ENCODE results near the gene PLD1.
"Not testable (repeated sequence)": the region's sequence is repeated elsewhere in the genome, so short reads cannot be mapped to it uniquely, and the experiment has no call there.

Gene PLD1

DNA sequence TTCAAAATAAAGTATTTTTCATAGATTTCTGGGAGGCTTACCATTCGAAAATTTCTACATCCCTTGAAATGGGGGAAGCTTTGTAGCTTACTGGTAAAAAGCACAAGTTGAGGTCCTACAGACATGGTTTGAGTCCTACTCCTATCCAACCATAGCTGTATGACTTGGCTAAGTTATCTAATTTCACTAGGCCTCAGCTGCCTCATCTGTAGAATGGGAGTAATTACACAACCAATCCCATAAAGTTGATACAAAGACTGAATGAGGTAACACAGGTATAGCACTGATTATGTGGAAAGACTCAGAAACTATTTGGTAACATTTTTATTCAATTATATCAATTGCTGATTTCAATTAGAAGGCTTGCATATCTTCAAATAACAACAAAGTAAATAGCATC lies 157.4 kb downstream of the PLD1 start:
- DNase-seq, result no peak

DNA sequence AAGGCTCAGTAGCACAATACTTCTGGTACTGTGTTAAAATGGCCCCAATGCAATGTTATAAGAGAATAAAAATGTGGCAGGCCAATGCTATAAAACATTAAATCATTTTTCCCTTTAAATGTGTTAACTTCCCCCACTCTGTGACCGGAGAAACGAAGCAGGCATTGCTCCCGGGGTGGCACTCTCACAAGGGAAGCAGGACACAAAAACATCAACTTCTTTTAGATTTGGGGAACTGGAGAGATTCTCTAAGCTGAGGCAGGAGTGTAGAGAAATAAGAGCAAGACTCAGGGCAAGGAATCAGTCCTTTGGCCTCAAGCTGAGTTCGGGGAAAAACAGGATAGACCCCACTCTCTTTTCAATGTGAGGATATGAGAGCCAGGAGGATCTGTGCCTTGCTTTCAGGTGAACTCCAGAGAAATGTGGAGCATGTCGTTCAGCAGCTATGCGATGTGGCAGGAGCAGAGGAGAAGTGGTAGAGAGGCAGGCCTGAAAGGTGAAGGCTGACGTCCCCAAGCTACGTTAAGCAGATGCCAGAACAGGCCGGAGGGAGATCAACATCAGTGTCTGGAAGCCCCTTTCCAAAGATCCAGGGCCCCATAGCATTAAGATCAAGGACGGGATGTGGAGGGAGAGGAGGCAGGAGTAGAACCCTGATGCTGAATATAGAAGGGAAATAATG lies 160.2 kb downstream of the PLD1 start:
- no peak for DNase-seq

DNA sequence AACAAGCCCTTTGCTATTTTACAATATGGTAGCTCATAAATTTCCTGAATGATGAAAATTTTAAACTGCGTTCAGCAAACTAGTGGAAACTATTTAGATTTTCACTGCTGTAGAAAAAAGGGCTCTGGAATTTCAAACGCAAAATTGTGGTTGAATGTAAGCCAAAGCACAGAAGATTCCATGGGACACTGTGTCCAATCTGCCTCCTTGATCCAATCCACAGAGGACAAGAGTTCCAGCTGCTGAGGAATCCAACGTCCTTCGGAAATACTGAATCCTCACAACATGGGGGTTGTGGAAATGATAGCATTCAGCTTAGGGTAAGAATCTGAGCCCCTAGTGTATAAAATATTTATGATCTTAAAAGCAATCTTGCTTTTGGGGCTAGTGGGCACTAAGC lies 161.0 kb downstream of the PLD1 start:
- DNase-seq, result no peak

DNA sequence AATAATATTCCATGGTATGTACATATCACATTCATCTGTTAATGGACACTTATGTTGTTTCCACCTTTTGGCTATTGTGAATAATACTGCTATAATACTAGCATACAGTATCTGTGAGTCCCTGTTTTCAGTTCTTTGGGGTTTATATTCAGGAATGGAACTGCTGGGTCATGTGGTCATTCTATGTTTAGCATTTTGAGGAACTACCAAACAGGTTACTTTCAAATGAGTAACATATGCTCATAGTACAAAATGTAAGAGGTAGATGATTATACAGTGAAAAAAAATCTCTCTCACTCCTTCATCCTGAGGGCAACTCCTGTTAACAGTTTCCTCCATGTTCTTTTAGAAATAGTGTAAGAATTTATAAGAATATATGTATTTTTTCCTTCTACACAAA lies 162.2 kb downstream of the PLD1 start:
- DNase-seq, result no peak

DNA sequence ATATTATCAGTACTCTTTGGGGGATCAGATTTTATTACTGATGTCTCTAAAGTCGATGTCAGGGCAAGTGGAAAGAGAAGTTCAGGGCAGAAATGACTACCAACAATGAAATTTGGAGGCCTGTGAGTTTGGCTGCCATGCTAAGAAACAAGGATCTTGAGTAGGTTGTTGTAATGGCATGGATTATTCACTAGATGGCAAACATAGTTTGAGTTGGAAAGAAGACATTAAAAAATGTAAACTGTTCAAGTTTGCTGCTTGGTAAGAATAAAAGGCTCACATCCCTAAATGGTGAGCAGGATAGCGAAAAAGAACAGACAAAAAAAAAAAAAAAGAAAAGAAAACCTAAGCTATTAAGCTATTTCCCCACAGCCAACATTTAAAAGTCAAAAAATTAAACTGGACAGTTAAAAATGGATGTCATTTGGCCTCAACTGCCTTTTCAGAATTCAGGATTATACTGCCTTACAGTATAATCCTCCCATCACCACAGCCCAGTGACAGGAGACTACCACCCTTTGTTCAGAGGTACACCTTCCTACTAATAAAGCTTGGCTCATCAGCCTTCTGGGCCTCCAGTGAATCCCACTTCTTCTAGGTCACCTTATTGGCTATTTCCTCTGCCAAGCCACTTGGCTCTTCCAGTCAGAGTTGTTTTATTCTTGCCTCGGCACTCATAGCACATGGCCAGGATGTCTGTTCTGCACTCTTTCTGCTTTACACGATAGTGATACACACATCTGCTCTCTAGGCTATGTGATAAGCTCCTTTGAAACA lies 163.7 kb downstream of the PLD1 start:
- no peak for DNase-seq

DNA sequence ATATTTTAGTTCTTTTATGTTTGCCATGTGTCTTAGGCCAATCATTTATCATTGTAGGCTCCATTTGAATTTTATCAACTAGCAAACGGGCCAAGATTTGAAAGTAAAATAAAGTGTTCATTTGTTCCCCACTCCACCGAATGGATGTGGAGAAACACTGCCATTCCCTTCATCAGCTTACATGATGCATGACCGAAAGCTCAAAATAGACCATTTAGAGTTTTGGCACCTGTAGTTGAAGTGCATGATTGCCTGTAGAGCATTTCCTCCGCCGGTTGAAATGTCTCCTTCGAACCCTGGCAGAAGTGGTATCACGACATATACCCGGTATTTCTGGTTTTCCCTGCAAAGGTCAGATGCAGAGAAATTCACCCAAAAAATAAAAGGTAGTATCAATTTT lies 165.6 kb downstream of the PLD1 start:
- no peak for DNase-seq

DNA sequence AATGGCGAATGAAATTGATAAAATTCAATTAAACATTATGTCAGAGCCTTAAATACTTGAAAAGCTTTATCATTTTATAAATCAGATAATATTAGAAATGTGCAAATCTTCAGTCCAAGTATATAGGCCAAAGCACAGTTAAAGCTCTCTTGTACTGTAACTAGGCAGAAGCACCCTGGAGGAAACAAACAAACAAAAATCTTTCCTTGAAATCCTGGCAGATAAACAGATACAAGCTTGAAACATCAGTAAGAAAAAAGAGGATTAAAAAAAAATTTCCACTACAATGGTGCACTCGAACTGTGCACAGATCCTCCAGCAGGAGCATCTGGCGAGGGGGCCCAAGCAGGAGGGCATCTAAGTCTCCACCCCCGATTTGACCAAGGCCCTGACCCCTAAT lies 166.6 kb downstream of the PLD1 start:
- DNase-seq, result no peak

DNA sequence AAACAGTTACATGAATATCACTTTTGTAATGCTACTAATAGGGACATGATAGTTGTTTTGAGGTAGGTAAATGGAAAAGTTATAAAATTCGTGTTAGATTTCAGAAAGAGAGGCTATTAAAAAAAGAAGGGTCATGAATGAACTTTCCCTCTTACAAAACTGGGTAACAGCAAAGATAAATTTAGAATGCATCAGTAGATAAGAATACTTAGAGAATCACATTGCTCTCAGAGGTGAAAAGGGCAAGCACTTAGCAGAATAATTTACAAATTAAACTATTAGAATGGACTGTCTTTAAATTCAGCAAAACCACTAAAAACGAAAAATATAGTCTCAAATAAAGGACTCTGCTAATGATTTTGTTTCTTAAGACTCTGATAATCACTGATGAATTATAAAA lies 167.2 kb downstream of the PLD1 start:
- DNase-seq, result no peak

DNA sequence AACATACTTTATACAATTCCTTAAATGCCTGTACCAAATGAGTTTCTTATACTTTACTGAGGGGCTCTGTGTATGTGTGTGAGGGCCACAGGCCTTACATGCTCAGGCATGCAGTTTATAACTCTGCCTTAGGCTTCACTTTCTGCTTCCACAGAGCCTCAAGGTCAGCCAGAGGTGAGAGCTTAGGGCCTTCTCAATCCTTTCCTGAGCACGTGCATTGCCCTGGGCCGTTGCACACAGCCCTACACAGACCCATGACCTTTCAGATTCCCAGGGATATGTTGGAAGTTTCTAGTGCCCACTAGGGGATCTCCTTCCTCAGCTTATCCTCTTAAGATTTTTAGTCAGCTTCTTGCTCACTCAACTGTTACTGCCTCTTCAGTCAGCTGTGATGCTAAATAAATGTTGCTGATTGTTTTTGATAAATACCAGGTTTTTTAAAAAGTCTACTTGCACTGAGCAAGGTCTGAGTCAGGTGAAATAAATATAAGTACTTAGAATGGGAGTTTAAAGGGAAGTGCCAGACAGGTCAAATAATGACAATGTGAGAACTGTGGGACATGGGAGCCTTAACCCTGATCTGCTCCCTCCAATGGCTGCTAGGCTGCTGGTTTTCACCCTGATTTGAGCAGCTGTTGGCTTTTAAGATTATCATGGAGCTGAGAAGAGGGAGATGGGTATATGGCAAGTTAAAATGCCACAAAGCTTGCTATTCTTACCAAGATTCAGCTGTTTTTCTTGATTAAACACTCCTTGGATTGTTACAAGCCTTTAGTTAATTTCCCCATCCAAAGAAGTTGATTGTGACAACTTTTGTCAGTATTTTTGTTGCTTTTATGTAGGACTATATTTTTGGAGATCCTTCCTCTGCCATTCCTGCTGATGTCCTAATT lies 169.5 kb downstream of the PLD1 start:
- no peak for DNase-seq

DNA sequence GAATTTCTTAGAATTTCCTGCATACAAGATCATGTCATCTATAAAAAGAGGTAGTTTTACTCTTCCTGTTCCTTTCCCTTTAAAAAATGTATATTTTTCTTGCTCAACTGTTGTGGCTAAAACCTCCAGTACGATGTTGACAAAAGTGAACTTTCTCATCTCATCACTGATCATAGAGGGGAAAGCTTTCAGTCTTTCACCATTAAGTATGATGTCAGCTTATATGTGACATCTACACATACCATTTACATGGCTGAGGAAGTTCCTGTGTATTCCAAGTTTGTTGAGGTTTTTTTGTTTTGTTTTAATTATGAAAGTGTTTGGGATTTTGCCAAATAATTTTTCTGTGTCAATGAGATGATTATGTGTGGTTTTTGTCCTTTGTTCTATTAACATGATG lies 173.6 kb downstream of the PLD1 start:
- no peak for DNase-seq

DNA sequence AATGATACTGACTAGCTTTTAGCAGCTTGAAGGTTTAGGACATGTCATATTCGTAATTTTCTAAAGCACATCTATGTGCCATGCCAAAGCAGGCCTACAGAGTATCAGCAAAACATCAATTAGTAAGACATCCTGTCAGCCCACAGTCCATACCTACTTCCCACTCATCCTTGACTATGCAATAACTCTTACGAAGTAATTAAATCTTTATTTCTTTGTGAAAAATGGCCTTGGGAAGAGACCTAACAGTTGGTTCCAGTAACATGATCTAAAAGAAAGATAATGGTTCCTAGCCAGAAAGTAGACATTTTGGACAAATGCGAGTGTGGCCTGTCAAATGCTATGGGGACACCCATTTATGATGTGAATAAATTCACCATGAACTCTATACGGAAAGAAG lies 177.5 kb downstream of the PLD1 start:
- no peak for DNase-seq

DNA sequence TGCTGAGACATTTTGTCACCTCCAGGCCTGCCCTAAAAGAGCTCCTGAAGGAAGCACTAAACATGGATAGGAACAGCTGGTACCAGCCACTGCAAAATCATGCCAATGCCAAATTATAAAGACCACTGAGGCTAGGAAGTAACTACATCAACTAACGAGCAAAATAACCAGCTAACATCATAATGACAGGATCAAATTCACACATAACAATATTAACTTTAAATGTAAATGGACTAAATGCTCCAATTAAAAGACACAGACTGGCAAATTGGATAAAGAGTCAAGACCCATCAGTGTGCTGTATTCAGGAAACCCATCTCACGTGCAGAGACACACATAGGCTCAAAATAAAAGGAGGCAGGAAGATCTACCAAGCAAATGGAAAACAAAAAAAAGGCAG lies 183.5 kb downstream of the PLD1 start:
- DNase-seq, result not testable (repeated sequence)

DNA sequence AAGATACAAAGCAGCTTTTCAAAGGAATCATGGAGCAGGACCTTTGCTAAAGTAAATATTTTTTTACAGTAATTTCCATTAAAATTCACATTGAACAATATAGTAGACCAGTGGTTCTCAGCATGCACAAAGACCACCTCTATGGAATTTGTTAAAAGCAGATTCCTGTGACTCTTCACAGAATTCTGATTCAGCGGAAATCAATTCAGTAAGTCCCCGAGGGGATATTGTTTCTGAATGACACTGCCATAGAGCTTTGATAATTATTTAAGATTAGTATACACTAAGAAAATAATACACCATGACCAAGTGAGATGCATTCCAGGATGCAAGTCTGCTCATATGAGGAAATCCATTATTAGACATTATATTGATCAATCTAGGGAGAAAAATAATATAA lies 188.2 kb downstream of the PLD1 start:
- no peak for DNase-seq

DNA sequence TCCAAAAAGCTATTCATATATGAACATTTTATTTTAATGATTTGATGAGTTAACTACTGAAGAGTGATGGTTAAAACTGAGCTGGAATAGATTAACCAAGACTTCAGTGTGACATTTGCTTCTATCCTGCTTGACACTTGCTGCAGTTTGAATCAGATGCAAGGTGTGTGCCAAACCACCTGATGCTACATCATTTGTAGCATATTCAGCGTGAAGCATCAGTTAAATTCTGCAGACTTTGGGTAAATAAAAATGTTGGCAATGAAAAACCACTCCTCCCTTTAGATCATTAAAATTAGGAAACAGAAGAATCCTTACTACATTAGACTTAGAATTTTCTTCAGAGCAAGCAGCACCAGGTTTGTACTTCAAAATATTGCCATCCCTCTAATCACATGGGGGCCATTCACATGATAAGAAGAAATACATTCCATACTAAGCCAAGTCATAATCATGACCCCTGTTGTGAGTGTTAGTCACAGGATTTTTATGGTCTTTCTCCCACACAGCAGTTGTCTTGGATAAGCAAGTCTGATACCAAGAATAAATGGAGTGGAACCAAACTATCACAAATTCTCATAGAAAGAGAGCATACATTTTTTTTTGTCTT lies 189.4 kb downstream of the PLD1 start:
- DNase-seq, result no peak

DNA sequence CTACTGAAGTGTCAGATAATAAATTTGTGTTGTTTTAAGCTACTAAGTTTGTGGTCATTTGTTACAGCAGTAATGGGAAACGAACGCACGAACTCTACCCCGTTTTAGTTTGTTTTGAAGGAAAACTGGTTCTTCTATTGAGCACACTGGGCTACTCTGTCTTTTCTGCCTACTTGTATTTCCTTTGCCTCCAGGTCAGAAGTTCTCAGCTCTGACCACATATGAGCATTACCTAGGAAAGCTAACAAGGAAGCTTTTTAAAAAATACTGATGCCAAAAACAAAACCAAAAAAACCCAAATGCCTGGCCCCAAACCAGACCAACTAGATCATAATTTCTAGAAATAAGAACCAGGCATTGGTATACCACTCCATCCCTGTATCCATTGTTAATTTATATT lies 193.5 kb downstream of the PLD1 start:
- no peak for DNase-seq

DNA sequence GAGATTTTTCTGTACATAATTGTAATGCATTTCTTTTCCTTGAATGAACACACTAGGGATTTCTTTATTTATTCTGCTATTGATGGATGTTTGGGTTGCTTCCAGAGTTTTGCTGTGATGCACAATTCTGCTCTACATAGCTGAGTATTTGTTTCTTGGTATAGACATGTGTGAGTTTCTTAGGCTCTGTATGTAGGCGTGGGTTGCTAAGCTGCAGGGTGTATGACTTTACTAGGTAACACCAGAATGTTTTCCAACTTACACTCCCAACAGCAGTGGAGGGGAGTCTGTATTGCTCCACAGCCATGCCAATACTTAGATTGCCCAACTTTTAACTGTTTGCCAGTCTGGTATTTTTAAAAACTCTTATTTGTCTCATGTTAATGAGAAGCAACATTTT lies 194.6 kb downstream of the PLD1 start:
- no peak for DNase-seq

DNA sequence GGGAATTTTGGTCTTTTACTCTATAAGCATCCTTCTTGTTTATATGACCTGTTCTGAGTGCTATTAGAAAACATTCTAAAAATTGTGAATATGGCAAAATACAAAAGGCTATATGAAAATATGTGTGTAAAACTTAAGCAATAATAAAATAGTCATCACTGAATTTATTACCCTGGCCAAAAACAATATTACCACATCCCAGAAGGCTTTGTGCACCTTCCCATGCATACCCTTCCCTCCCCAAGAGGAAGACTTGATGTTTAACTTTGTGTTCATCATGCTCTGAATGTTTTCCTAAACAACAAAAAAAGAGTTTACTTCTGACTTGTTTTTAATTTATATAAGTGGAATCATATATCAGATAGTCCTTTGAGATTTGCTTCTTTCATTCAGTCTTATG lies 195.0 kb downstream of the PLD1 start:
- DNase-seq, result no peak

DNA sequence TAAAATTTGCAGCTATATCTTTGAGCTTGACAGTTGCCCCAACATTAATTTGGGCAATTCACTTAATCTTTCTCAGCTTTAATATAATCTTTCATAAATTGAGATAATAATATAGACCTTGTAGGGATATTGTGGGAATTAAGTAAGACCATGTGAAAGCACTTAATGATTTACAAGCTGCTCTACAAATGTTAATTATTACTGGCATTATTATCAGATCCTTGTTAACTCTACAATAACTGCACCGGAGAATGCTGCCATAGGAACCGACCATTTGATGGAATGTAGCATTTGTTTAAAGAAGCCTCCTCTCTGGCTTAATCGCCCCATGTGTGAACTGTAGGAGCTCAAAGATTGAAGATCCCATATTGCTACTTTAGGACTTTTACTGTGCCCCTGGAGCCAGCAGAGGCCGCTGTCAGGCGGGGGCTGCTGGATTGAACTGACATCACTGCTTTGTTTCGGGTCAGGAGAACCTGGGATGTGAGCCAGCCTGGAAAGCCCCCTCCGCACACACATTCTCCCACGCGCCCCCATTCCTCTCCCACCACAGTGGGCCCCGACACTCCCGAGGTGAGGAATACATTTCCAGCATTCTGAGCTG lies 195.9 kb downstream of the PLD1 start:
- peak; percentile 4 for DNase-seq

DNA sequence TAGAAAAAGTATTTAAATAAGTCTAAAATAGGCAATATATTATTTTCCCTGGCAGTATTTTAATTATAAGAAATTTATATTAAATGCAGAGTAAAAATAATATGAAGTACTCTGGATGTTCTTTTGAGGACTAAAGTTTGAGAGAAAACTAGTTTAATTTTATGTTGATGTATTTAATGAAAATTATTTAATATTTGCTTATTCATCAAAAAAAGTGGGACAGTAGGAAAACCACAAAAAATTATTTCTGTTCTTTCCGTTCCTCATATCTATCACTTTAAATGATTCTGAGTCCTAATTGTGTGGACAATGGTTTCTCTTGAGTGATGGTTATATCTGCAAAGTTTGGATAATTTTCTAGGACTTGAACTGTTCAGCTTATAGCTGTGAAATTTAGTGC lies 202.8 kb downstream of the PLD1 start:
- no peak for DNase-seq

DNA sequence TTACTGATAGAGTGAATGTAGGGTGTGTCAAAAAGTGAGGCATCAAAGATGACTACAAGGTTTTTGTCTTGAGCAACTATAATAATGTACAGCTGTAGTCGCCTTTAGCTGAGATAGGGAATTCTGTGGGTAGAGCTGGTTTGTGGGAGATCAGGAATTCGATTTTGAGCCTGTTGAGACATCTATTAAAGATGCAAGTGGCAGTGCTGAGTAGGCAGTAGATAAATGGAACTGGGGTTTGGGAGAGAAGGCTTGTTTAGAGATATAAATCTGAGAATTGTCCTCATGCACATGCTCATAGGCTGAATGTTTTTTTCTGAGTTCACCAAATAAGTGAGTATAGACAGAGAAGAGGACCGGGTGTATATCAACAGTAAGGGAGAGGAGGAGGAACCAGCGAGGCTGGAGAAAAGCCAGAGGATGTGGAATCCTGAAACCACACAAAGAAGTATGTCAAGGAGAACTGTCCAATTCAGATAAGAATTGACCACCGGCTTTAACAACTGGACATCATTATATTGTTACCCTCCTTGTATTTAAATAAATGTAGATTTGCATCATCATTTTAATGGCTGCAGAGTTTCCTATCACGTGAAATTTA lies 204.0 kb downstream of the PLD1 start:
- DNase-seq, result no peak

DNA sequence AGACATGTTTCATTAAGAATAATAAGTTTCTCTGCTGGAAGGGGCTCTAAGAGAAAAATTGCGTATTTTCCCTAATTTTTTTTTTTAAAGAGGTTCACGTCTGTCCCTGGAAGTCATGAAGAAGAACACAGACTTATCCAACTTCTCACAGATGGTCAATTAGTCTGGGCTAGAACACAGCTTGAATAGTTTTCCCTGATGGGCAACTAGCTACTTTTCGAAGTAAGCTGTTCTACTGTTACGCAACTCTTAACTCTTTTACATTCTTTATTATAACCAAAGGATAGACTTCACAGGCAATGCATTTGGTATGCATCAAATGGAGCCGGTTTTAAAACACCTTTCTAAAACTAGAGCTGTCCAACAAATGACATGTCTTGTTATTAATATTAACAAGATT lies 205.9 kb downstream of the PLD1 start:
- DNase-seq, result no peak

DNA sequence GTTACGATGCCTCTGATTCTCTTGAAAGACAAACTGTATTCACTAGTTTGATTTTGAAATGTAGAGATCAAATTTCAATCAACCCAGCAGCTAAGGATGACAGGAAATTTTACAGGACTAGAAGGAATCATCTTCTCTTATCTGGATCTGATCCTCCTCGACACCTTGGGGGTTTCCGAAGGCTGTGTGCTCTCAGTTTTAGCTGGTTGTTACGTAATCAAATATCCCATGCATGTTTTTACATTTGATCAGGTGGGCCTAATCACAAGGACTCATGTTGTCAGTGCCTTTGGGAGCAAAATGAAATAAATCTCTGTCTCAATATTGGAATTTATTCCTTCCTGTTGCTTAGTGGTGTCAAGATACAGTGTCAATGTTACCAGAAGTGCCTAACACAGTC lies 208.2 kb downstream of the PLD1 start:
- no peak for DNase-seq

DNA sequence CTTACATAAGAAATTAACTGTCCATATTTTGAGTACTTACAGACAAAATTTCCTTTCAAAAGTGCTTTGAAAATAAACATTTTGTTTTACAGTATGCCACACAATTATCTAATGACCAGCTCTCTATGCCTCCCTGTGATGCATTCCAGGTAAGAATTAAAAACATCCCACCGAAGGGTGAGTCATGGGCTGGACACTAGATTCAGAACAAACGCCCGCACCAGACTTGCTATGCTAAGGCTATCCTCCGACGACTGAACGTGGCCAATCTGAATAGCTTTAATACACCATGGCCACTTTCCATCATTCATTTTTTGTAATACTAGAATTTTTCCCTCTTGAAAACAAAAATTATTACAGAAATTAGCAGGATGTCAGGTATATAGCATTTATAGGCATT lies 210.3 kb downstream of the PLD1 start:
- no peak for DNase-seq

Data from activated CD4-positive, alpha-beta T cell treated with anti-CD3 and anti-CD28 coated beads, Interleukin-2, amount 50 U/mL, for 1 hour (primary cell).